Stimulated activated CD8-positive, alpha-beta memory T cell treated with anti-CD3 and anti-CD28 coated beads, Interleukin-7, amount 100 ng/mL, for 4 hours (primary cell): ENCODE data around the gene DYRK2.
"Not testable (repeated sequence)": the region's sequence is repeated elsewhere in the genome, so short reads cannot be mapped to it uniquely, and the experiment has no call there.

Source experiments
- DNase-seq, 2 donors: peaks; one replicate each; pipeline ENCODE4 v3.0.0-alpha.2; 2020; ENCODE audit warnings: low read depth in 2 of 2

Gene DYRK2

DNA sequence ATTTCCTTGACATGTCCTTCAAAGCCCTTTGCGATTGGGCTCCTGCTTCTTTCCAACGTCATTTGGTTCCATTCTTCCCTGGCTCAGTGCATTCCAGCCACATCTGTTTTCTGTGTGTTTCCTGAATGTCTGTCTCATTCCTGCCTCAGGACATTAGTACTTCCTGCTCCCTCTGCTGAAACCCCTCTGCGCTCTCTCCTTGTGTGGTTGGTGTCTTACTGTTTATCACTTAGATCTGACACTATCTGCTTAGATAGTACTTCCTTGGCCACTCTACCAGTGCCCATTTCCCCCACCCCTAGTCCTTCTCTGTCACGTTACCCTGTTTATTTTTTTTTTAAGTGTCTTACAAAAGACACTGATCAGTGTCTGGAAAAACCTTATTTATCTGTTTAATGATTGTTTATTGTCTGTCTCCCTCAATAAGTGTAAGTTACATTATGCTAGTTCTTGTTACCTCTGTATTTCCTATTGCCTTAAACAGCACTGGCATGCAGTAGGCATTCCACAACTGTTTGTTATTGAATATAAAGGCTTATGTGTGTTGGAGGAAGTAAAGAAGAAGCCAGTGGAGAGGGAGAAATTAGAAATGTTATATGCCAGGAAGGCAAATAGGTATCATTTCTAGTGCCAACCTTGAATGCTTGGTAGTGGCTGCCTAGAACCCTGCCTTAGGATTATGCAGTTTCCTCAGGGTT, 21.5 kb downstream of the DYRK2 start:
- no peak for DNase-seq

DNA sequence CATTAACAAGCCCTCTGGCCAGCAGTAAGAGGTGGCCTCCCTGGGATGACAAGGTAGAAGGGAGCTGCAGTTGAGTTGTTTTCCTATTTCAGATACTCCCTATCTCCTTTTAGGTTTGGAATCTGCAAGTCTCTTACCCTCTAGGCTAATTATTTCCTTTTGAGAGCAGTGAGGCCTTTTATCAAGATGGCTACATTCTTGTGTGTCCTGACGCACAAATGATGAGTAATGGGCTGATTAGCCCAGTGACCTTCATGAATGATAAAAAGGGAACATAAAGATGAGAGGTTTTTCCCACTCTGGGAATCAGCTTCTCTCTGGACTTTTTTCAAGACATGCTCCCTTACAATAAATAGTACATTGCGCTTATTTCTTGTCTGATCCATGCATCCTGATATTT, 22.9 kb downstream of the DYRK2 start:
- DNase-seq = no peak

DNA sequence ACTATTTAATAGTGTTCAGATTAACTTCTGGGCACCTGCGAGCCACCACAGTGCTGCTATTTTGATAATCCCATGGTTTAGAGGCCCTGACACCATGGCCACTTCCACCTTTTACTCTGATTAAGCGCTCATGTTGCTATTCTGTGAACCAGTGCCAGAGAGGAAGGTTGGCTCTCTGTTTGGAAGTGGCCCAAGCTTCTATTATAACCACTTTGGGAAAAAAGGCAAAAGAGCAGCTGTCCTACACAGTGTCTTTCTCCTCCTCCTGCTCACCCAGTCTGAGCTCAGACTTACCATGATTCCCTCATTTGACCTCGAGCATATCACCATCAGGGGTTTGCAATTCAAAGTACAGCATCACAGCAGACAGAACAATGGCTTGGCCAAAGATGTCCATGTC, 23.3 kb downstream of the DYRK2 start:
- DNase-seq = no peak

DNA sequence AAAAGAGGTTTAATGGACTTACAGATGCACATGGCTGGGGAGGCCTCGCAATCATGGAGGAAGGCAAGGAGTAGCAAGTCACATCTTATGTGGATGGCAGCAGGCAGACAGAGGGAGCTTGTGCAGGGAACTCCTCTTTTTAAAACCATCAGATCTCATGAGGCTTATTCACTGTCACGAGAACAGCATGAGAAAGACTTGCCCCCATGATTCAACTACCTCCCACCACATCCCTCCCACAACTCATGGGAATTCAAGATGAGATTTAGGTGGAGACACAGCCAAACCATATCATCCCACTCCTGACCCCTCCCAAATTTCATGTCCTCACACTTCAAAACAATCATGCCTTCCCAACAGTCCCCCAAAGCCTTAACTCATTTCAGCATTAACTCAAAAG, 24.0 kb downstream of the DYRK2 start:
- not testable (repeated sequence) for DNase-seq

DNA sequence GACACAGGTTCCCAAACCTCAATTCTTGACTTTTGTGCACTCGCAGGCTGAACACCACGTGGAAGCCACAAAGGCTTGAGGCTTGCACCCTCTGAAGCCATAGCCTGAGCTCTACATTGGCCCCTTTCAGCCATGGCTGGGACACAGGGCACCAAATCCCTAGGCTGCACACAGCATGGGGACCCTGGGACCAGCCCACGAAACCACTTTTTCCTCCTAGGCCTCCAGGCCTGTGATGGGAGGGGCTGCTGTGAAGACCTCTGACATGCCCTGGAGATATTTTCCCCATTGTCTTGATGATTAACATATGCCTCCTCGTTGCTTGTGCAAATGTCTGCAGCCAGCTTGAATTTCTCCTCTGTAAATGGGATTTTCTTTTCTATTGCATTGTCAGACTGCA, 25.0 kb downstream of the DYRK2 start:
- not testable (repeated sequence) for DNase-seq

DNA sequence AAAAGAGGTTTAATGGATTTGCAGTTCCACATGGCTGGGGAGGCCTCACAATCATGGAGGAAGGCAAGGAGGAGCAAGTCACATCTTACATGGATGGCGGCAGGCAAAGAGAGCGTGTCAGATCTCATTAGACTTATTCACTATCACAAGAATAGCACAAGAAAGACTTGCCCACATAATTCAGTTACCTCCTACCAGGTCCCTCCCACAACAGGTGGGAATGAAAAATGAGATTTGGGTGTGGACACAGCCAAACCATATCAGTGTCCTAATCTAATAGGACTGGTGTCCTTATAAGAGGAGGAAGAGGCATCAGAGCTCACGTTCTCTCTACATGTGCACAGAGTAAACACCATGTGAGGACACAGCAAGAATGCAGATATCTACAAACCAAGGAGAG, 25.9 kb downstream of the DYRK2 start:
- no peak for DNase-seq

DNA sequence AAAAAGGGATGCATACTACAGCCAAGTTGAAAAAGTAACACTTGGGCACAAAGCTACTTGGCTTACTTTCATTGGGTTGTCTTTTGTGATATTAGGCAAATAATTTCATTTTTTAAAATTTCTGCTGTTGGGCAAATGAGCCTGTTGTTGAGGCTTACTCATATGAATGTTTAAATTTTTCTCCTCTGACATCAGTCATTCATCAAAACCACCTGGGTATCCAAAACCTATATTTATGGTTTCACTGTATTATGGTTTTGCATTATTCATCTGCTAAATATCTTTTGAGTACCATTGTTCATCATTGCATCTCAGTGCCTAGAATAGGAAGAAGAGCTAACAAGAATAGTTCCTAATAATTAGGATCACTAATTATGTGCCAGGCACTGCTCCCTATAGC, 28.1 kb downstream of the DYRK2 start:
- no peak for DNase-seq

DNA sequence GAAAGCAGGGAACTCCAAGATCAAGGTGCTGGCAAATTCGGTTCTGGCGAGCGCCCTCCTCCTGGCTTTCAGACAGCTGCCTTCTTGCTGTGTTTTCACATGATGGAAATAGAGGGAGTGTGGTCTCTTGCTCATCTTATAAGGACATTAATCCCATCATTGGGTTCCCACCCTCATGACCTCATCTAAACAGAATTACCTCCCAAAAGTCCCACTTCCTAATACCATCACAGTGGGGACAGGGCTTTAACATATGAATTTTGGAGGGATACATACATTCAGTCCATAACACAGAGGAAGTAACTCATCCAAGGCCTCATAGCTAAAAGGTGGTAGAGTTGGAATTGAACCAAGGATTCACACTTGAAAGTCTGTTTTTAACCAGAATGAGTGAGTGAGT, 28.6 kb downstream of the DYRK2 start:
- DNase-seq = no peak

DNA sequence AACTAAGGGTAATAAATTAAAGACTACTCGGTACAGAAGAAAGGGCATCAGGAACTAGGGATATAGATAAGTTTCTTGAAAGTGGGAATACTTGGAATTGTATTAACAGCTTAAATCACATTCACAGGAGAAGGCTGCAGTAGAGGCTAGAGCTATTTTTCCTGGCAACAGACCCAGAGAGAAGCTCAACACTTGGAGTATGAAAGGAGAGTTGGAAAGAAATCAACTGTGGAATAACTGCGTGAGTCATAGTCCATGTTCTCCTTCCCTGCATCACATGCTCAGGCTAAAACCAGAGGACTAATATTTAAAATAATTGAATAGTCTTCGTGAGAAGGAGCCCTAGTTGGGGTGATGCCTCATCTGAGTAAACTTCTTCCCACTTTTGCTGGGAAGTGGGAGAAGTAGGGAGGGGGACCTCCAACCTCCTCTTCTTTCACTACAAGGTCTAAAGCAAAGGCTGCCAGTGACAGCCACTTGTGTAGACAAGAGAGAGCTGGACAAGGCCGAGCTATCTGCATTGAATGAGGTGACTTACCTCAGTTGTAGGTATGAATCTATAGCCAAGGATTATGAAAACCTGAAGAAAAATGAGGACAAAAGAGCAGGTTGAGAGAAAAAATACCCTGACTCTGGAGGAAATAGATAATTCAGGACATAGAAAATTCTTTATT, 32.7 kb downstream of the DYRK2 start:
- no peak for DNase-seq

DNA sequence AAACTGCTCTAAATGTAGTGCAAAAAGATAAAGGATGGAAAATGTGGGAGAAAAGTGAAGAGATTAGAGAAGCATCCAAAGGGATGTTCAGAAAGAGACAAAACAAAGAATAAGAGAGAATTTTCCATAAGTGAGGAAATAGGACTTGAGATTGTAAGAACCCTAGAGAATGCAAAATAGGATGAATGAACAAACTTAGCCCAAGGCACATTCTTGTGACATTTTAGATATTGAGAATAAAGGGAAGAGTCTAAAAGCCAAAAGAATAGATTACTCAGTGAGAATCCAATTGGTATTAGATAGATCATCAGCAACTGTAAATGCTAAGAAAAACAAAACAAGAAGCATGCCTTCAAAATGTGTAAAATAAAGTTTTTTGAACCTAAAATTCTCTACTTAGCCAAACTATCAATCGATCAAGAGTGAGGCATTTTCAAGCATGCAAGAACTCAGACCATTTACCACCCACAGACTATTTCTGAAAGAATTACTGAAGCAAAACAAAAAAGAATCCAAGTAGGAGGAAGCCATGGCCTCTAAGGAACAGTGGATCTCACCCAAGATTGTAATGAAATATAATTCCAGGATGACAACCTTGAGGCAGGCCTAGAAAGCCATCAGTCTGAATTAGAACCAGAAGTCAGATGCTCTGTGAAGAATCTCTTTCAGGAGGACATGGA, 33.5 kb downstream of the DYRK2 start:
- no peak for DNase-seq

DNA sequence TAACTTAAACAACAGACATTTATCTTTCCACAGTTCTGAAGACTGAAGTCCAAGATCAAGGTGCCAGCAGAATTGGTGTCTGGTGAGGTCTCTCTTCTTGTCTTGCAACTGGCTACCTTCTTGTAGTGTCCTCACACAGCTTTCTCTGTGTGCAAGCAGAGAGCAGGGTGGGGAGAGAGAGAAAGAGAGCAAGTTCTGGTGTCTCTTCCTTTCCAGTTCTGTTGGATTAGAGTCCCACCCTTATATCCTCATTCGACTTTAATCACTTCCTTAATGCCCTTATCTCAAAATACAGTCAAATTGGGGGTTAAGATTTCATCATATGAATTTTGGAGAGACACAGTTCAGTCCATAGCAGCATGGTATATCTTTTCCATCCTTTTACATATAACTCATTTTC, 40.8 kb downstream of the DYRK2 start:
- no peak for DNase-seq

DNA sequence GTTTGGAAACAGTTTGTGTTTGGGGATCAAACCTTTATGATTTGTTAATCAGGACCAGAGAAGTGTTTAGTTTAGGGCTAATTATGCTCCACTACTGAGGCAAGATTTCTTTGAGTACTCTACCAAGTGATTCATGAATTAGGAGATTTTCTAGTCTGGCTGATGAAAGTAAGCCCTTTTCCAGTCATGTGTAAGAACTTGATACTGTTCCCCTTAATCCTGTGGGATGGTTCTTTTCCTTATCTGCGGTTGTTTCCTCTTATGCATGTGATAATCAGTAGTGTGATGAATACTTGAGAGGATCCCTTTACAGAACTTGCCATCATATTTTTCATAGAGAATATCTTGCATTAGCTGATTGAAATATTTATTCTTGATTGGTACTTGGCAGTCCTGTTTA, 42.1 kb downstream of the DYRK2 start:
- no peak for DNase-seq

DNA sequence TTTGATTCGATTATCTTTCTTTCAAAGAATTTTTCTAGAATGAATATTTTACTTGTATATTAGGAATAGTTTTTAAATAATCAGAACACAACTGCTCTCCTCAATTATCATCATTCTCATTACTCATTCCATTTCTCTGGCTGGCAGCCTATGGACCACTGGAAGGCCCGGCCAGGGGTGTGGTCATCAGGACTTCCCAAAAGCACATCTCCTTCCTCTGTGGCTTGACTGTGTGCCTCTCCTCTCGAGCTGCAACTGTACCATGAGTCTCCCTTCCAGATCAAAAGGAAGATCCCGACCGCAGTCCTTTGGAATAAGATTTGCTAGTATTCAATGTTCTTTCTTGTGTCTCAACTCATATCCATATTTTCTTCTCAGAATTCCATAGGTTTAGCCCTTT, 42.7 kb downstream of the DYRK2 start:
- DNase-seq = no peak

DNA sequence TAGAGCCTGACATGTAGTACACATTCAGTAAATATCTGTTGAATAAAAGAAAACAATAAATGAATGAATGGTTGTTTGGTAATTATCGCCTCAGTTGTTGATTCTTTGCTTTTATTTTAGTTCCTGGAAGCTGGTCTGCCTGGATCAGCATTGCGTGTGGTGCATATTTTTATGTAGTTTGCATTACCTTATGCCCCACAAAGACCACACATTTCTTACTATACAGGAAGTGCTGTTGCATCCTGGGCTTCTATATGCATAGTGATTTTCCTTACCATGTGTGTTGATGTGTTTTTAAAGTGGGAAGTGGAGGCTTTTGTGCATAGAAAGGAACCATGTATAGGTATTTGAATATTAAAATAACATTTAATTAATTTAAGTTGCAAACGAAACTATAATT, 43.6 kb downstream of the DYRK2 start:
- DNase-seq = no peak

DNA sequence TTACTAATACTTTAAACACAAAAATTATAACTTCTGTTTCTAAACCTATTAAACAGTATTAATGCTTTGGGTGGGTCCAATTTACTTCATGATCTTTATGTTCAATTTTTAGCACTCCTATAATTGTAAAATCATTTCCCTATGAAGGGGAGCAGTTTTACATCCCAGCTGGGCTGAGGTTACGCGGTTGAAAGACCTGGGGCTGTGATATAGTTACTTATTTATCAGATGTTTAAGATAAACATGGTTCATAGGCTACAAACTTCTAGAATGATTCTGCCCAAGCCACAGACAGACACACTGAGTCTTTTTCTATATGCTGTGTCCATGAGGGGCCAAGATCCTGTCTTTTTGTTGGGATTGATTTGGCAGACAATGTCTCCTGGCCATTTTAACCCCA, 44.4 kb downstream of the DYRK2 start:
- no peak for DNase-seq

DNA sequence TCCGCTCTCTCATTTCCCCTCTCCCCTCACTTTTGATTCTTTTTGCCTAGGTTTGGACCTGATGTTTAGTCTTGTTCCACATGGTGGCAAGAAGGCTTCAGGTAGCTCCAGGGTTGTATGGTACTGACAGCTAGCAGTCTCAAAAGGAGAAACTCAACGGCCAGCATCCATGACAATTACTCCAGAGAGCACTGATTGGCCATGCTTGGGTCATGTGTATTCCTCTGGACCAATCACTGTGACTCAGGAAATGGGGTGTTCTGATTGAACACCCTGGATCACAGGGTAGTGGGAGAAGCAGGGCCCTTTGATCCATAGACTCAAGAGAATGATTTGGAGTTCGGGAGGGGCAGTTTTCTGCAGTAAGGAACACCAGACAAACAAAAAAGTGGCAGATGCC, 45.3 kb downstream of the DYRK2 start:
- DNase-seq = no peak

DNA sequence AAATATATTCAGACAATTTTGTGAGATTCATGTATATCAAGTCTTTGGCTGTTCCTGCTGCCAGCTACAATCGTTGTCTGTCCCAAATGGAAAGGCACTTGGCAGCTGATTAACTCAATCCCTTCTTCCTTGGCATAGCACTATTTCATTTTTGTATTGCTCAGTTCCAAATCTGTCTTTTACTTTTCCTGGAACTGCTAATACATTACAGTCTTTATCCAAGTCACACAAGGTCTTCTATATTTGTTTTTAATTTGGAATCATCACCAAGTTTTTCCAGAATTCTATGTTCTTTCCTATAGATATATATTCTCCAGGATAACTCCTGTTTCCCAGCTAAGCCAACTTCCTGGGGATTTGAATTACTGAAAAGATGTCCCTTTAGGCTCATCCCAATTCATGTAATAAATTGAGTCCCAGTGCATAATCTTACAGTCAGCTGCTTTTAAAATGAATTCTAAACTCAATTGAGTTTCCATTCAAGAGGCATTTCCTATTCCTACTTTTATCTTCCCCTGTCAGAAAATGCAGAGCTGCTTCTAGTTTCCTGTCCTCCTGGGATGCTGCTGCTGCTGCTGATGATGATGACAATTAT, 45.9 kb downstream of the DYRK2 start:
- no peak for DNase-seq

DNA sequence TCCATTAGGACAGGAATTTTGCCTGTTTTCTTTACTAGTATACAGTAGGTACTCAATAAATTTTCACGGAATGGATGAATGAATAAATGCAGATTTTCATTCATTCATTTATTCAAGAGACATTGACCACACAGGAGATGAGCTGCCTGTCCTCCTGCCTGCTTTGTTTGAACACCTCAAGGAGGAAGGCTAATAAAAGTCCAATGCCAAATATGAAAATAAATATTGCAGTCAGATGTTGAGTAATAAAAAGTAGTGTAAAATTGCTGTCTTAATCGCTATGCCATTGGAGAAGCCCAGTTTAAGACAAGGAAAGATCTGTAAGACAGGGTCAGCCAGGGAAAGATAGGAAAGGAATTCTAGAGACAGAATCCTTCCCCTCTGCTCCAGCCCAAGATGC, 47.4 kb downstream of the DYRK2 start:
- DNase-seq = no peak

DNA sequence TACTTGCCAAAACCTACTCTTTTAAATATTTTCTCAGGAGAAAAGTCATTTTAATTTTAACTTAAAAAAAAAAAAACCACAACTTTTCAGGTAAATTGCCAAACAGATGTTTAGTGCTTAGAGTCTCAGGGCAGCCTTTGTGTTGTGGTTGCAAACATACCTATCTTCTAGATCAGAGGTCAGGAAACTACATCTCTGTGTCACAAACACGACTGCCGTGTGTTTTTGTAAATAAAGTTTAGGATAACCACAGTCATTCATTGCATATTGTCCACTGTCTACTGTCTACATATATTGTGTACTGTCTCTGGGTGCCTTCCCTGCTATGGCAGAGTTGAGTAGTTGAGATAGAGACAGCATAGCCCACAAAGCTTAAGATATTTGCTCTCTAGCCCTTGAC, 48.9 kb downstream of the DYRK2 start:
- DNase-seq = no peak

DNA sequence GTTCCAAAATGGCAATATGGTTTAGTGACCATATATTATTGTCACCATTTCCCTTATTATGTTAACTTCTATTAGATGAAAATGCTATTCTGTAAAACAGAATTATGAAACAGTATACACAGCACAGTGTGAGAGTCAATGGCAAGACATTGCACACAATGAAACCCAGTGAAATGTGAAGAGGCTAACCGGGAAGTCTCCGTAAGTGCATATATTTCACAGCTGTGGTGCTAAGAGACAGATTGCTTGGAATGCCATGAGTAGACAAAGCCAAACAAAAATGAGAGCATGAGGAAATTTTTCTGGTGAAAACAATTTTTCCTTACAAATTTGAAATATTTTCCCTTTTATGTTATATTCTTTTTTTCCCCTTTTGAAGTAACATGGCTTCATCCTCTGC, 49.4 kb downstream of the DYRK2 start:
- no peak for DNase-seq

DNA sequence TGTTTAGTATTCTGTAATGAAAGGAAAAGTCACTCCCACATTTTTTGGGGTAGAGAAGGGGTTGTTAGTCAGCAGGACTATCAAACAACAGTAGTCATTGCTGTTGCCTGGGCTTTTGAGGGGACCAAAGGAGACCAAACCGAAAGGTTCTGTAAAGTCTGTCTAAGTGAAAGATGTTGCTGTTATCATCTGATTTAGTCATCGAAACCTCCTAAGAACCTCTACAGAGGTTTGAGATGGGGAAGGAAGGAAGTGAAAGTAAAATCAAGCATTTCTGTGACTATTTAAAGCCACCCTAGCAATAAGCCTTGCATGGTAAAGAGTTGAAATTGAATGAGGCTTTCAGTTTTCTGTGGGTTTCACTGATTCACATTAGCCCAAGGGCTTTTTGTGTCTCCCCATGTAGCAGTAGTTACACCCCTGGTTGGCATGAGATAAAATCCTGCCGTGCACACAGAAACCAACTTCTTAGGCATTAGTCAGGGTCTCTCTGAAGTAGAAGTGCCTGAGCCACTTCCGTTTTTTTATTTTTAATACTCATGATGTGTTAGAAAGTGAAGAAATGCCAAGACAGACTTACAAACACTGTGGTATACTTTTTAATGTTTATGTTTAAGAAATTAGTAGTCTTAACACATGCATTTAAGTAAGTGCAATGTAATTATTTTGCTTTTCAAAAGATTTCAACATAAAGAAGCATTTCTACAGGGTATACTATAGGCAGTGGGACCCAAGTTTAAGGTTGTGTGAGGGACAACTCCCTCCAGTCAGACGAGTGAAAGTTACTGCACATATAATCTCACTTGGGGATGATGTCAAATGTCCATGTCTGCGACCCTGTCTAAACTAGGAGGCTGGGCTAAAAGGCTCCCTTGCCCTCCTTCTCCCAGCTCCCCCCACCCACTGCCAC, 50.4 kb downstream of the DYRK2 start:
- peak; percentile 29 to 49 for DNase-seq

DNA sequence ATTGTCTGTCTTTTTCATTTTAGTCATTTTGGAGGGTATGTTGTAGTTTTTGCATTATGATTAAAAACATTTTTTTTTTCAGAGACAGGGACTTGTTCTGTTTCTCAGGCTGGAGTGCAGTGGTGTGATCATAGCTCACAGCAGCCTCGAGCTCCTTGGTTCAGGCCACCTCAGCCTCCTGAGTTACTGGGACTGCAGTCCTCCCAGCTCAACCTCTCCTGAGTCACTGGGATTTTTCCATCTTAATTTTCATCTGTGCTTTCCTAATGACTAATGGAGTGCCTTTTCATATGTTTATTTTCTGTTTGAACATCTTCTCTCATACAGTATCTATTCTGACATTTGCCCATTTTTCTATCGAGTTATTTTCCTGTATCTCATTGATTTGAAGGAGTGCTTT, 52.6 kb downstream of the DYRK2 start:
- DNase-seq = no peak
